ENCODE measurements around the gene PTPRN2. TPM values are rescaled to one million over a fixed set of nuclear protein-coding genes. Genes with fewer than 3 reads are reported as not detected.
"Not testable (repeated sequence)": the region's sequence is repeated elsewhere in the genome, so short reads cannot be mapped to it uniquely, and the experiment has no call there.

The PTPRN2 gene
- polyA plus RNA-seq, 3 donors = 6.8 to 7.9 (median 7.2) TPM

GRCh38 chr7:158395780-158396278, 191.8 kb downstream of the PTPRN2 start:
- DNase-seq (ENCODE audit: low read depth in 3 of 3, low spot score in 2 of 3) = no peak

DNA sequence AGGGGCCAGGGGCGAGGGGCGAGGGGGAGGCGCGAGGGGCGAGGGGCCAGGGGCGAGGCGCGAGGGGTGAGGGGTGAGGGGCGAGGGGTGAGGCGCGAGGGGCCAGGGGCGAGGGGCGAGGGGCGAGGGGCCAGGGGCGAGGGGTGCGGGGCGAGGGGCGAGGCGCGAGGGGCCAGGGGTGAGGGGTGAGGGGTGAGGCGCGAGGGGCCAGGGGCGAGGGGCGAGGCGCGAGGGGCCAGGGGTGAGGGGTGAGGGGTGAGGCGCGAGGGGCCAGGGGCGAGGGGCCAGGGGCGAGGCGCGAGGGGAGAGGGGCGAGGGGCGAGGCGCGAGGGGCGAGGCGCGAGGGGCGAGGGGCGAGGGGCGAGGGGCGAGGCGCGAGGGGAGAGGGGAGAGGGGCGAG, 192.3 kb downstream of the PTPRN2 start:
- DNase-seq (ENCODE audit: low read depth in 3 of 3, low spot score in 2 of 3) = no peak

- DNase-seq (ENCODE audit: low read depth in 3 of 3, low spot score in 2 of 3) = no peak
These were observed 192.7 kb downstream of the PTPRN2 start for GRCh38 chr7:158394936-158395335.

- no peak for DNase-seq (ENCODE audit: low read depth in 3 of 3, low spot score in 2 of 3)
These were observed 193.5 kb downstream of the PTPRN2 start for GRCh38 chr7:158393926-158394625.

GRCh38 chr7:158392251-158392650, 195.4 kb downstream of the PTPRN2 start:
- DNase-seq (ENCODE audit: low read depth in 3 of 3, low spot score in 2 of 3) = no peak

DNA sequence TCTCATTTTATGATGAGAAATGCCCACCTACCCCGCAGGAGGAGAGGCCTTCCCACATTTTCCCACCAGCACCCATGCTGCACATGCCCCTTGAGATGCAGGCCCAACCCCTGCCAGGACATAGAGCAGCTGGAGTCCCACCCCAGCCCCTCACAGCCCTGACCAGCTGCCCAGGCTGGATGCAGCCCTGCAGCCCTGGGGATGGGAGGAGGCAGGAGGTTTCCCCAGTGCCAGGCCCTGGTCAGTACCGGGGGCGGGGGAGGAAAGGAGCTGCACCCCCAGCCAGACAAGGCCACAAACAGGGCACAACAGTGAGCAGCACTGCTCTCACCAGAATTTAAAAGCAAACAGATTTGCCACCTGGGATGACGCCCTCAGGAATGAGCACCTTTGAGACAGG, 196.1 kb downstream of the PTPRN2 start:
- DNase-seq (ENCODE audit: low read depth in 3 of 3, low spot score in 2 of 3) = no peak

DNA sequence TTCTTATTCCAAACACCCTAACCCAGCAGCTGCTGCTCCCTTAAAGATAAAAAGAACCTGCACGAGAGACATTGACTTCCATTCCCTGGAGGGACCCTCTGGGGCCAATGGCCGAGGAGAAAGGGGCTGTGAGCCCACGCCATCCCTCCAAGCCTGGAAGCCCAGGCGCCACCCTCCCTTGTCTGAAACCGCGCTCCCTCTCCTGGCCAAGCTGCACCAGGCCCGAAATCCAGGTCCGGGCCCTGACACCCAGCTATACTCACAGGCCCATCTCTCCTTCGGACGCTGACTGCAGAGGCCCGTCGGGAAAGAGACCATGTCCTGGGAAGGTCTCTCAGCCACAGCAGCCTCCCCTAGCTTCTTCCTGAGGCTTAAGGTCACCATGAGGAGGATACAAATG, 196.5 kb downstream of the PTPRN2 start:
- no peak for DNase-seq (ENCODE audit: low read depth in 3 of 3, low spot score in 2 of 3)

- DNase-seq (ENCODE audit: low read depth in 3 of 3, low spot score in 2 of 3) = no peak
These were observed 197.2 kb downstream of the PTPRN2 start for GRCh38 chr7:158390460-158390859.

- DNase-seq (ENCODE audit: low read depth in 3 of 3, low spot score in 2 of 3) = no peak
These were observed 197.9 kb downstream of the PTPRN2 start for GRCh38 chr7:158389514-158390425.

GRCh38 chr7:158388928-158389327, 198.7 kb downstream of the PTPRN2 start:
- DNase-seq (ENCODE audit: low read depth in 3 of 3, low spot score in 2 of 3) = no peak

DNA sequence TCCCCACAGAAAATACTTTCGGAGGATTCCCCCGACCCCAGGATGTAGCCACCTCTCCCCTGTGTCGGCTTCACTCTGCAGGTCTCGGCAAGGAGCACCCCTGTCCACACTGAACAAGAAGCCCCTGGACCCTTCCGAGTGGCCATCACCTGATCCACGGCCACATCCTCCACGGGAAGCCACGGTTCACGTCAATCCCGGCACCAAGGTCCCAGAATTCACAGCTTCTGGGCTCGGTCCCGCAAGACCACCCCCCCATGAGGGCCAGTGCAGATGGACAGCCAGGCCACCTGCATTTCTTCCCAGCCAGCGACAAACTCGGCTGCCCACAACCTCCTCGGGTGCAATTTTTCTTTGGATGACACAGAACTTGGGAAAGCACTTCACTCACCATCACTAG, 199.6 kb downstream of the PTPRN2 start:
- DNase-seq (ENCODE audit: low read depth in 3 of 3, low spot score in 2 of 3) = no peak

- no peak for DNase-seq (ENCODE audit: low read depth in 3 of 3, low spot score in 2 of 3)
These were observed 200.1 kb downstream of the PTPRN2 start for GRCh38 chr7:158387546-158387891.

DNA sequence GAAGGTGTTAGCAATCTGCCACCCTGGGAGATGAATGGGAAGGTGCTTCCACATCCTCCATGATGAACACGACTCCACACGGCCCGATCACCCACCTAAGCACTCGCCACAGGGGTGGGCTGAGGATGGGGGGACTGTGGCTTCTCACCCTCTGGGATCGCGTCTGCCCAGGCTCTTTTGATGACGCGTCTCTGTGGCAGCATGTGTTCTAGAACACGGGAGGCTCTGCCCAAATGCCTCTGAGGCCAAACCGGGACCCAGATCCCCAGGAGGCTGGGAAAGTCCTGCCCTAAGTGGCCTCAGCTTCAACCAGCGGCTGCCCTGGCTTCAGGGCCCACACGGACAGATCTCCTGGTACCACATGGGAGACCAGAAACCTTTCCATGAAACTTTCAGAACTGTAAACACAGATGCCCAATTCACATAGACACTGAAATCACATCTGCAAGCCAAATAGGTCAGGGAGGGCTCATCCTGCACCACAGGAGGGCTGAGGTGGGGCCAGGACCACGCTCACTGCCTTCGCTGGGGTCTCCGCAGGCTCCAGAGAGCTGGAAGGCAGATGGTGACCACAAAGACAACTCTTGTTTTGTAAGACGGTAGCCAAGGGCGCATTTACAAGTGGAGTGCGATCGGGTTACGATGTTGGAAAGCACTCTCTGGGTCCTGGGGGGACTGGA, 200.6 kb downstream of the PTPRN2 start:
- DNase-seq (ENCODE audit: low read depth in 3 of 3, low spot score in 2 of 3) = no peak

- DNase-seq (ENCODE audit: low read depth in 3 of 3, low spot score in 2 of 3) = no peak
These were observed 201.3 kb downstream of the PTPRN2 start for GRCh38 chr7:158386355-158386618.

DNA sequence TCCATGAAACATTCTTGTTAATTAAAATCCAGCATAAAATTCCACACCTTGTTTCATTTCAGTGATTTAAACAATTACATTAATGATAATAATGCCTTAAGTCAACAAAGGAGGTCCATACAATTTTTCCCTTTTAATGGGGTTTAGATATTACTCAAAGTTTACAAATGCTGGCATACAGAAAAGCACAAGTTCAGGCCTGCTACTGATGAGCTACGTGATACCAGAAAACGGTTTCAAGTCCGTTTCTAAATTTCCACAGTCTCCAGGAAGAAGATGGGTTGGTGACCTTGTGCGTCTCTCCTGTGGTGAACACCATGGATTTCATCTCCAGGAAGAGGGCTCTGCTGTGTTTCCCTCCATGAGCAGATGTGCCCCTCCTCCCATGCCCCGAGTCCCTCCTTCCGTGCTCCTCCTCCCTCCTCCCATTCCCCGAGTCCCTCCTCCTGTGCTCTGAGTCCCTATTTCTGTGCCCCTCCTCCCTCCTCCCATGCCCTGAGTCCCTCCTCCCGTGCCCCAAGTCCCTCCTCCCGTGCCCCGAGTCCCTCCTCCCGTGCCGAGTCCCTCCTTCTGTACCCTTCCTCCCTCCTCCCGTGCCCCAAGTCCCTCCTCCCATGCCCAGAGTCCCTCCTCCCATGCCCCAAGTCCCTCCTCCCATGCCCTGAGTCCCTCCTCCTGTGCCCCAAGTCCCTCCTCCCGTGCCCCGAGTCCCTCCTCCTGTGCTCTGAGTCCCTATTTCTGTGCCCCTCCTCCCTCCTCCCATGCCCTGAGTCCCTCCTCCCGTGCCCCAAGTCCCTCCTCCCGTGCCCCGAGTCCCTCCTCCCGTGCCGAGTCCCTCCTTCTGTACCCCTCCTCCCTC, 201.9 kb downstream of the PTPRN2 start:
- DNase-seq (ENCODE audit: low read depth in 3 of 3, low spot score in 2 of 3) = not testable (repeated sequence)

- DNase-seq (ENCODE audit: low read depth in 3 of 3, low spot score in 2 of 3) = no peak
These were observed 202.9 kb downstream of the PTPRN2 start for GRCh38 chr7:158384746-158385145.

DNA sequence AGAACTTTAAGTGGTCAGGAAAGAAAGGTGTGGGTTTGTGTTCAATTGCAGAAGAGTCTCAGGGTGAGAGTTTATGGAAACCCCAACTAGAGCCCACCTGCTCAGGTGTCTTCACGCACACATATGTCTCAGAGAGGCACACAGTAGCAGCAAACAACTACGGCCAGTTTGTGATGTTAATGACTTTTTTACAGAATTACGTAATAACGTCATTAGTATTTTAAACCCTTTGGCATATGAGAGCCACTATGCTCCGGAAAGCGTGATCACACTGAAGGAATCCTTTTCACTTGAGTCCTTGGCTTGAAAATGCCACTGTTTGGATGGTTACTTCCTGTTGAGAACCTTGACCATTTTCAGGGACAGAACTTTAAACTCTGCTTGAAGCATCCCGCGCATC, 204.0 kb downstream of the PTPRN2 start:
- no peak for DNase-seq (ENCODE audit: low read depth in 3 of 3, low spot score in 2 of 3)

GRCh38 chr7:158382363-158383254, 205.0 kb downstream of the PTPRN2 start:
- DNase-seq (ENCODE audit: low read depth in 3 of 3, low spot score in 2 of 3) = no peak

- DNase-seq (ENCODE audit: low read depth in 3 of 3, low spot score in 2 of 3) = no peak
These were observed 205.7 kb downstream of the PTPRN2 start for GRCh38 chr7:158381956-158382355.

DNA sequence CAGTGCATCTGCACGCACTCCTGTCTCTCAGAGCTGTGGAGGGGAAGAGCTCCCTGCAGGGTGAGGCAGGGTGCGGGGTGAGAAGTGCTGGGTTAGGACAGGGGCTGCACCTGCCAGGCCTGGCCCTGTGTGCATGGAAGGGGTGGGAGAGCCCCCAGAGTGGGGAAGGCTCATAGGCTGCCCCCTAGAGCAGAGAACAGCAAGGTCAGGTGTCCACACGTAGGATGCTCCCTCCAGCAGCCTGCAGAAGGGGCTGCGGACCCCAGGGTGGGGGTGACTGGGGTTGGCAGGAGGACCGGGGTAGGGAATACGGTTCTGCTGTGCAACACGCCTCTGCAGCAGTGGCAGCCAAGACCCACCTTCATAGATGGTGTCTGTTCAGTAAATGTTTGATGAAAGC, 208.6 kb downstream of the PTPRN2 start:
- DNase-seq (ENCODE audit: low read depth in 3 of 3, low spot score in 2 of 3) = no peak

Measured in right renal cortex interstitium (tissue), 3 donors.